ENCODE measurements around the gene PAX7. TPM values are rescaled to one million over a fixed set of nuclear protein-coding genes. Genes with fewer than 3 reads are reported as not detected.

PAX7 gene
- total RNA-seq, 1 experiment from 2014 or later, result not detected

DNA sequence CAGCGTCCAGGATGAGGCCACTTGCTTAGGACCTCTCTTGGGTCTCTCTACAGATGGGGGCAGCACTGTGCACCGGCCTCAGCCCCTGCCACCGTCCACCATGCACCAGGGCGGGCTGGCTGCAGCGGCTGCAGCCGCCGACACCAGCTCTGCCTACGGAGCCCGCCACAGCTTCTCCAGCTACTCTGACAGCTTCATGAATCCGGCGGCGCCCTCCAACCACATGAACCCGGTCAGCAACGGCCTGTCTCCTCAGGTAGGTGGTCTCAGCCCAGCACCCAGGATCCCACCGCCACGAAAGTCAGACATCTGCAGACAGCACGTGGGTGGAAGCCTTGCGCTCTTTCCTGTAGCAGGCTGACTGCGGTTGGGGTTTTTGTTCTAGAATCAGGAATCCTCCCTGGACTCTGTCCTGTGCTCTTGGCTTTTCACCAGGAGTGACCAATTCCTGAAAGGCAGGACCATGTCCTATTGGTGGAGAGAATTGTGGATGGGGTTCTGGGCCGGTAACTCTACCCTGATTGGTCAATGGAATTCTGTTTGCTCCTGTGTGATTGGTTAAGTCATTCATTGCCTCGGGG lies 72.5 kb downstream of the PAX7 start:
- no peak overlapping the region for H3K4me3 ChIP-seq
- H3K9me3 ChIP-seq, result no peaks in the 10 kb centered on the region
- no peaks in the 10 kb centered on the region for H3K36me3 ChIP-seq
- peak; percentile 33 for DNase-seq
- H3K27me3 ChIP-seq, result peaks cover 3% of the 10 kb centered on the region; the same call in 1 of the 2 replicates

DNA sequence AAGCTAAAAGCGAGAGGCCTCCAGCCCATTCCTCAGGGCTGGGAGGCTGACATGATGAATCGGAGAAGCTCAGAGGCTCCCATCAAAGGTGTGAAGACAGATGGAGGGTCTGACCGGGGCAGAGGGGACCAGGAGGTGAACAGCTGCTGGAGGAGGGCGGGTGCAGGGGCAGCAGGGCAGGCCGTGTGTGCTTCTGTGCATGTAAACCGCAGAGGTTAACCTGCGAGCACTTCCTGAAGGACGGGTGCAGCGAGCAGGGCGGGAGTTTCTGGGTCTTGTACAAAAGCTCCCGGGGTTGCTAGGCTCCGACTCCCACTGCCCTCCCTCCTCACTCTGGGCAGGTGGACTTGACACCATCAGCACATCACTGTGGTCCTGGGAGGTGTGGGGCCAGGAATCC lies 75.2 kb downstream of the PAX7 start:
- H3K9me3 ChIP-seq, result no peaks in the 10 kb centered on the region
- H3K36me3 ChIP-seq, result no peaks in the 10 kb centered on the region
- H3K27me3 ChIP-seq, result no peaks in the 10 kb centered on the region
- DNase-seq, result no peak
- H3K4me3 ChIP-seq, result no peak overlapping the region

DNA sequence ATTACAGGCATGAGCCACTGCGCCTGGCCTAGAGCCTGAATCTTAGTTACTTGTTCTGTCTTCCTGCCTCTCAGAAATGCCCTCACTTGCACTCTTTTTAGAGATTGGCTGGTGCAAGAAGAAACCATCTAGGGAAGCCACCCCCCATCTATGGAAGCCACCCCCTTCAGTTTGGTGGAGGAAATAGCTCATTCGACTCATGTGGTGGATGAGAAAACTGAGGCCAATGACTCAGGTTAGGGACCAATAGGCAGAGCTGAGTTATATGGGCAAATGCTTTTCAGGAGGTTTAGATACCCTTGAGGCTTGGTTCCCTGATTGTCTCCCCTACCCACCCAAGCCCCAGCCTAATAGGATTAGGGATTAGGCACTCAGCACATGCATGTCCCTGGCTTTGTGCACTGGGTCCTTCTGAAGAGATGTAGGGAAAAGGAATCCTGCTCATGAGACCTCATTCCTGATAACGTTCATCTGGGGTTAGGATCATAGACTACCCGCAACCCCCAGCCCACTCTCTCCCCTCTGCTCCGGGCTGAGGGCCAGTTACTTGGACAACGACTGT lies 77.1 kb downstream of the PAX7 start:
- Histone ChIP-seq H3K4me3 (no peak overlapping the region), H3K9me3 (no peaks in the 10 kb centered on the region), H3K27me3 (no peaks in the 10 kb centered on the region), H3K36me3 (no peaks in the 10 kb centered on the region)
- DNase-seq, result no peak

DNA sequence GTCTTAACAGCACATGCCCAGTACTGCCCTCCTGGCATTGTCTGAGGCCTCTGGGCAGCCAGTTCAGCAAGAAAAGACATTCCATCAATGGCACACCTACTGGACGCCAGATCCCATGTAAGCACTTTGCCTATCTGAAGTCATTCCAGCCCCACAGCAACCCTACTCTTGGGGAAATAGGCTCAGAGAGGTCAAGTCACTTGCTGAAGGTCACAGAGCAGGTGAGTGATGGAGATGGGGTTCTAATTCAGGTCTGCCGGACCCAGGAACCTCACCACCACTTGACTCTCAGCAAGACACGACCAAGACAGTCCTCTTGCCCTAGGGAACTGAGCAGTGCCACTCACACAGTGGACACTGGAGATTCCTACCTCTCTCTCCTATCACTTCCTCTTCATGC lies 79.4 kb downstream of the PAX7 start:
- Histone ChIP-seq H3K36me3 (no peaks in the 10 kb centered on the region), H3K4me3 (no peak overlapping the region), H3K9me3 (no peaks in the 10 kb centered on the region), H3K27me3 (no peaks in the 10 kb centered on the region)
- DNase-seq, result no peak

DNA sequence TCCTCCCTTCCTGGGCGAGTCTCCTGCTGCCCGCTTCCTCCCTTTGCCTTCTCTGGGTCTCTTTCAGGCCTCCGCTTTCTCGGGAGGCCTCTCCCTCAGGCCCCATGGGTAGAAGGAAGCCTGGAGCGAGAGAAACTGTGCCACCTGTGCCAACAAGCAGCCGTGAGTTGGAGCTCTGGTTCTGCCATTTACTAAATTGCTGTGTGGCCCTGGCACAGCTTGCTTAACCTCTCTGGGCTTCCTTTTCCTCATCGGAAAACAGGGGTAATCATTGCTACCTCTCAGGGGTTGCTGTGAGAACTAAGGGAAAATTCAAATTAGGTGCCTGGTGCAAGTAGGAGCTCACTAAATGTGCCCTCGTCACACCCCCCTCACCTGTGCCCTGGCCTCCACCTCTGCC lies 80.4 kb downstream of the PAX7 start:
- Histone ChIP-seq H3K4me3 (no peak overlapping the region), H3K27me3 (no peaks in the 10 kb centered on the region), H3K36me3 (no peaks in the 10 kb centered on the region)

DNA sequence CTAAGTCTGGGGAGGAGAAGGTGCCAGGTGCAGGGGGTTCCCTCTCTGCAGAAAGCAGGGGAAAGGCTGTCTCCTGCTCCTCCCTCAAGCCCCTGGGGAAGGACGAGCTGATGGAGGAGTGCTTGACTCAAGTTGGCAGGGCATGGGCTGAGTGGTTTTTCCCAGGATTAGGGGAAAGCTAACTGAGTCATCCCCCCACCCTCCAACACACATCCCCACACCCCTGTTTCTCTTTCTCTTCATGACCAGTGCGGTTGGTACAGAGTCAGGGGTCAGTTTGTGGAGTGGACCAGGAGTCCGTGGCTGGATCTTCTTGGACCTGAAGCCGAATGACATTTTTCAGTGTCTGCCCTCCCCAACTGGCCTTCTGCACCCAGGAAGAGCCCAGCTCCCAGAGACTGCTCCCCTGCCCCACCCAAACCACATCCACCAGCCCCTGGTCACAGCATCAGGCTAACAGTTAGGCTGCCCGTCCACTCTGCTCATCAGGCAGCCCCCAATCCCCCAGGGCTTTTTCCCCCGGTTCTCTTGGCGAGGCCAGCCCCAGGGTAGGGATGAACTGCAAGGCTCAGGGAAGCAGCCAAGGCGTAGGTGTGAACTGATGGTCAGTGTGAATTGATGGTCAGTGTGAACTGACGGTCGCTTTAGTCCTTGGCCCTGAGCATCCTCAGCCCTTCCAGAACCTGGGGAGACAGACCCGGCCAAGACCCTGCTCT lies 81.0 kb downstream of the PAX7 start:
- Histone ChIP-seq H3K4me3 (no peak overlapping the region), H3K36me3 (no peaks in the 10 kb centered on the region), H3K9me3 (no peaks in the 10 kb centered on the region), H3K27me3 (no peaks in the 10 kb centered on the region)
- DNase-seq, result peak; percentile 52

More for the DNA sequence above, 80.4 kb downstream of the PAX7 start:
- DNase-seq, result no peak
- no peaks in the 10 kb centered on the region for H3K9me3 ChIP-seq

DNA sequence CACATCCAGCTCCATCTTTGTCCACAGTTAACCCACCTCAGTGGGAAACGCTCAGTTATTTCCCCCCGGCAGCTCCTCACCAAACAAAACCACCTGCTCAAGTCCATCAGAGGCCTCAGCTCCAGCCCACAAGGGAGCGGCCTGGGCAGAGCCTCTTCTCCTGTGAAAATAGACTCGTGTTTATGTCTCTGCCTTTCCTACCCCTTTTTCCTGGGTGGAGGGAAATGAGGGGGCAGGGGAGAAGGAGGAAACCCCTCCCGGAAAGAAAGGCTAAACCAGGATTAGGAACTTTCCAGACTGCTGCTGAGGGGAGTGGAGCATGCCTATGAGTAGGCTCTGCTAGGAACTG lies 81.6 kb downstream of the PAX7 start:
- H3K36me3 ChIP-seq, result no peaks in the 10 kb centered on the region
- no peak for DNase-seq
- H3K4me3 ChIP-seq, result no peak overlapping the region
- H3K9me3 ChIP-seq, result no peaks in the 10 kb centered on the region
- no peaks in the 10 kb centered on the region for H3K27me3 ChIP-seq

DNA sequence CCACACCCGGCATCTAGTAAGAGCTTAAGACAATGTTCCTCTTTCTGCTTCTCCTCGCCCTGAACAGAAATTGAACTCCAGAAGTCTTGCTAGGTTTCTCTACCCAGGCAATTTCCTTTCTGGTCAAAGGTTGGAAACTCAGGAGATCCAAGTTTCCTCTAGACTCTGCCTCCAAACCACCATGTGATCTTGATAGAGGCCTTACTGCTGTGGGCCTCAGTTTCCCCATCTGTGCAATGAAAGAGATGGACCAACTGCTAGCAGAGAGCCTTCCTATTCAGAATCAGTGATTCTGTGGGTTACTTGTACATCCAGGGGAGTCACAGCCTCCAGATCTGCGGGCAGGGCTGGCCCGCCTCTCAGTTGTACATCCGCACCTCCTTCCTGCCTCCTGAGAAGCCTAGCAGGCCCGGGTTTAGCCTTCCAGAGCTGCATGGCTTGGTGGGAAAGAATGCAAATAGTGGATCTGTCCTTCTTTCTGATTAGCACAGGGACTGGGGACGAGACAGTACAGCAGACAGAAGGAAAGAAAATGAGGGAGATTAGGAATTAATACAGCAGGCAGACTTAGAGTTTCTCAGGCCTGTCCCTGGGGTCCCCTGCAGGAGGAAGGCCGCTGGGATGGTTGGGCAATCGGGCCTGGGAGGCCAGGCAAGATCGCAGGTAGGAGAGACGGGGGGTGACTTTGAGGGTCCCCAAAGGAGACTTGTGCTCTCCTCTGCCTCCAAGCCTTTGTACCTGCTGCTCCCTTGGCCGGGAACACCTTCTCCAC lies 83.9 kb downstream of the PAX7 start:
- DNase-seq, result no peak
- no peaks in the 10 kb centered on the region for H3K36me3 ChIP-seq
- peaks cover under 1% of the 10 kb centered on the region; the same call in 1 of the 2 replicates for H3K27me3 ChIP-seq
- no peaks in the 10 kb centered on the region for H3K9me3 ChIP-seq
- H3K4me3 ChIP-seq, result no peak overlapping the region

DNA sequence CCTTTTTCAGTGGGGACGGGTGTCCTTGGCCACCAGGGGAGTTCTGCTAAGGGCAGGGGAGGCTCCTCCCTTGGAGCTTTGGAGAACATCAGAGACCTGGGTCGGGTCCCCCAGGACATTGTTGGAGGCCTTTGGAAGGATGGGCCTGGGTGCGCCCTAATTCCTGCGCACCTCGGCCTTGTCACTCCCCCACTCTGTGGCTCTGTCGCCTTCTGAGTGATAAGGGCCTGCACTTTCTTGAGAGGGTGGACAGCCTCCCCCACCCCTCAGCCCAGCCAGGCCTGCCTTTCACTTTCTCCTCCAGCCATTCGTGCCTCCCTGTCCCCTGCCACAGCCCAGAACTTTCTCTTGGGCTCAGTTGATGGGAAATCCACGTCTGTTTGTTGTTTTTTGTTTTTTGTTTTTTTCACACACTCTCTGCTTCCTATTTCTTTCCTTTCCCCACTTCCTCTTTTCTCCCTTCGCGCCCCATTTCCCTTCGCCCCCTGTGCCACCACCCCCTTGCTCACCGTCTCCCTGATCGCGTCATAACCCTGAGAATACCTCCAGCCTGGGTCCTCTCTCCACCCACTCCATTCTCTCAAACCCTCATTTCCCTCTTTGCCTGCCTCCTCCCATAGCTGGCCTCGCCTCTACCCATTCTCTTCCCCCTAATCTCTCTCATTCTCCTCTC lies 85.6 kb downstream of the PAX7 start:
- DNase-seq, result no peak
- no peaks in the 10 kb centered on the region for H3K9me3 ChIP-seq
- H3K27me3 ChIP-seq, result peaks cover 4% of the 10 kb centered on the region; the same call in 1 of the 2 replicates
- H3K4me3 ChIP-seq, result no peak overlapping the region
- no peaks in the 10 kb centered on the region for H3K36me3 ChIP-seq

DNA sequence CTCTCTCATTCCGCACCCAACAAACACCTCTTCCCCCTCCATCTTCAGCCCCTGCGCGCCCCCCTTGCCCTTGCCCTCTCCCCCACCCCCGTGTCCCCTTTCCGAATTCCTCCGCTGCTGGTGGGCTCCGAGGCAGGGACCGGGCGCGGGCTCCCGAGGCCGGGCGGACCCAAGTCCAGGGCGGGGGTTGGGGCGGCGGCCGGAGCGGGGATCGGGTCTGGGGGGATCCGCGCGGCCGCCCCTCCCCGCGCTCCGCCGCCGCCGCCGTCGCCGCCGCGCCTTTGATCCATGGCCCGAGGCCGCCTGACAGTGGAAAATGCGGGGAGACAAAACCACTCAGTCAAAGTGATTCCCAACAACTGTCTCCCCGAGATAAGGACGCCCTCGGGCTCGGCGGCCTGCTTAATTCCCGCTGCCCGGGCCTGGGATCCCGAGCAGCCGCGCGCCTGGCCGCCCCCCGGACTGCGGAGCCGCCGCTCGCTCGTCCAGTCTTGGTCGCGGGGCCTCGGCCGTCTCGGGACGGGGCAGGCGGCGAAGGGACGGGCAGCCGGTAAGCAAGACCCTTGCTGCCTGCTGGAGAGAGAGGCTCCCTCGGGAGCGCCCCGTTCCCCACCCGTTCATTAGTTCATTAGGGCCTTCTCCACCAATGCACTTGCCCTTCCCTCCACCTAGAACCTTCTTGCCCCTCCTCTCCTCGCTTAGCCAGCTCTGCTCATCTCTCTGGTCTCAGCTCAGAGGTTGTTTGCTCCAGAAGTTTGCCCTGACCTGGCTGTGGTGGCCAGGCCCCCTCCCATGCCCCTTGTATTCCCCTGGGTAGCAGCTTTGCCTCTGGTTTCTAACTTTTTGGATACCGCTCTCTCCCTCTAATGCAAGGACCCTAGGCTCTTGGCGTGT lies 86.4 kb downstream of the PAX7 start:
- no peaks in the 10 kb centered on the region for H3K36me3 ChIP-seq
- no peak for DNase-seq
- no peak overlapping the region for H3K4me3 ChIP-seq
- no peaks in the 10 kb centered on the region for H3K9me3 ChIP-seq
- peaks cover 4% of the 10 kb centered on the region; the same call in 1 of the 2 replicates for H3K27me3 ChIP-seq

DNA sequence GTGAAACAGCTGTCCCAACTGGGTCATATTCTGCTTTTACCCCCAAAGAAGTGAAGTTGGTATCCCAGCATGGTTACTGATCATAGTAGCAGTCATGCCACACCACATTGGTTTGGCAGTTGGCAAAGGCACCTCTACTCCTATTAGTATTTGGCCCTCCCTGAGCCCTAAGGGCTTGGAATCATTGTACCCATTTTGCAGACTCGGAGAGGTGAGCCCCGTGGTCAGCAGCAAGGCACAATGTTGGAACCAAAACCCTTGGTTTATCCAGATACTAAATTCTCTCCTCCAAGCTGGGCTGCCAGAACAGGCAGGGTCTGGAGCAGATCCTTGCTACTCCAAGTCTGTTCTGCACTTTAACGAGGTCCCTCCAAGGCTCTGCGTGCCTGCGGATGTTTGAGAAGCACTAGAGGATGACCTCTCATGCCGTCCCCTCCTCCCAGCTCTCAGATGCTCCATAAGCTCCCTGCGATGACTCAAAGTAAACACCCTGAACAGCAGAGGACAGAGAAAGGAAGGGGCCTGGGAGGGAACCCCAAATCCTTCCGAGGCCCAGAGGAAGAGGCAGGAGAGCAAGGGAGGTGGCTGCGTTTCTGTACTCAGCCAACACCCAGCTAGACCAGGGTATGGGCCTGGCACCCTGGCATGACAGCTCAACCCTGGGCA lies 89.3 kb downstream of the PAX7 start:
- H3K27me3 ChIP-seq, result peaks cover 7% of the 10 kb centered on the region; the same call in 1 of the 2 replicates
- no peaks in the 10 kb centered on the region for H3K36me3 ChIP-seq
- no peak overlapping the region for H3K4me3 ChIP-seq
- H3K9me3 ChIP-seq, result no peaks in the 10 kb centered on the region
- no peak for DNase-seq

DNA sequence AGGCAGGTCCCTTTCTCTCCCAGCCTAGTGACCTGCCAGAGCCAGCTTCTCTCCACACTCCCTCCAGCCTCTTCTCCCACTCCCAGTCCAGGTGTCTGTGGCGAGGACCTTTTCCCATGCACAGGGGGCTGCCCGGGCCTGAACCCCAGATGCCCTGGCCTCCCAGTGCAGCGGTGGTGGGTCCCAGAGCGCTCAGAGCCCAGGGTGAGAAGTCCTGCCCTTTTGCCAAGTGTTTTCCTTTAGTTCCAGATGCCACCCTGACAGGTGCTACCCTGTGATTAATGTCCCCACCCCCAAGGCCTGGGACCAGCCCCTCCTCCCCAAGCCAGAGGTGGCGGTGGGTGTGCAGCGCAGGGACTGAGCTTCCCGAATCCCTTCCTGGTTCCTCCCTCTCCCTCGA lies 90.4 kb downstream of the PAX7 start:
- Histone ChIP-seq H3K4me3 (no peak overlapping the region), H3K27me3 (peaks cover 7% of the 10 kb centered on the region; the same call in 1 of the 2 replicates), H3K36me3 (no peaks in the 10 kb centered on the region), H3K9me3 (no peaks in the 10 kb centered on the region)
- DNase-seq, result no peak

DNA sequence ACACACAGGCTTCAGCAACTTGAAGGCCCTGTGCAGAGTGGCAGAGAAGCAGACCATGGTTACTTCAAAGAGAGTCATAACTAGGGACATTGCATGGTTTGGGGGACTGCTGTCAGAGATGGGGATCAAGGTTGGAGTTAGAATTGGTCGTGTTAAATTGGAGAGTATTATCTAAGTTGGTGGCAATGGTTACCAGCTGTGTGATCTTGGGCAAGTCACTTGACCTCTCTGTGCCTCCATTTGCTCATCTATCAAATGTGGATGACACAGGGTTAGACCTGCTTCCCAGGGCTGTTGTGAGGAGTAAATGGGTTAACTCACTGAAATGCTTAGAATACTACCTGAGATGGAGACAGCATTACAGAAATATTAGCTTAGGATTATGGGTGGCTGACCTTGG lies 91.1 kb downstream of the PAX7 start:
- Histone ChIP-seq H3K4me3 (no peak overlapping the region), H3K9me3 (no peaks in the 10 kb centered on the region), H3K36me3 (no peaks in the 10 kb centered on the region), H3K27me3 (peaks cover 7% of the 10 kb centered on the region; the same call in 1 of the 2 replicates)
- no peak for DNase-seq

DNA sequence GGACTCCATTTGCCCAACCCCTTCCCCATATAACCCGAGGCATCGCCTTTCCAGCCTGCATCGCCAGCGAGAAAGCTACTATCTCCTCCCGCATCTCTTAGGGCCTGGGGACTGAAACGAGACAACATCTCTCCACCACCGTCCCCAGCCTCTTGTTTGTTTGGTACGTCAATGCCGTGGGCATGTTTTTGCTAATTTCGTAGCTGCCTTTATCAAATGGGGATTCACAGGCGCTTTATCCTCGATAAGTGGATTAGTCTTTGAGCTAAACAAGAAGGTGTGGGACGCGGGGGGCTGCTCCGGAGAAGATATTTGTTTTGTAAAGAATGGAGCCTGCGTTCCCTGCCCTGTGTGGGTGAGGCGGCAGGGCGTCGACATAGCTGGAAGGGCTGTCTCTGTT lies 91.6 kb downstream of the PAX7 start:
- Histone ChIP-seq H3K4me3 (no peak overlapping the region), H3K36me3 (no peaks in the 10 kb centered on the region), H3K9me3 (no peaks in the 10 kb centered on the region), H3K27me3 (peaks cover 7% of the 10 kb centered on the region; the same call in 1 of the 2 replicates)
- no peak for DNase-seq

DNA sequence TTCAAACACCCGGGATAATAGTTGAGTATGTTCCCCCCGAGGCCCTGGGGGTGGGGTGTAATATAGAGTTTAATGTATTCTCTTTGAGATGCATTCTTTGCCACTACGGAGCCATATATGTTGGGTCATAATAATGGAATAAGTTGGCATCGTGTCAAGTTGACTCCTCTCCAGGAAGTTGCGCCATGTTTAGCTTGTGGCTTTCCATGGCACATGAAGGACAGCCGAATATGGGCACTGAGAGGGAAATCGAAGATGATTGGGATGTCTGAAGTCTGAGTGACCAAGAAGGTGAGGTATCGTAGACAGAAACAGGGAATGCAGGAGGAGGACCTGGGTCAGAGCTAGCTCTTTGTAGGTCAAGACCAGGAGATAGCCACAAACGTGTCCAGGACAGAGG lies 92.6 kb downstream of the PAX7 start:
- H3K27me3 ChIP-seq, result peaks cover 12% of the 10 kb centered on the region; the same call in 1 of the 2 replicates
- H3K4me3 ChIP-seq, result no peak overlapping the region
- no peaks in the 10 kb centered on the region for H3K36me3 ChIP-seq
- H3K9me3 ChIP-seq, result no peaks in the 10 kb centered on the region
- DNase-seq, result no peak
